ENCODE measurements around the gene ADCK1. TPM values are rescaled to one million over a fixed set of nuclear protein-coding genes. Genes with fewer than 3 reads are reported as not detected.

ADCK1 gene
- total and polyA plus RNA-seq, 9 of the 15 experiments (the other 6 are each of a cell fraction or from before 2014, with no cell fraction given) = 2.8 to 8.9 (median 4.3) TPM

- ChIA-PET CTCF (ENCODE audit: low intra/inter-chr PET ratio) (no interaction called here), POLR2A (interaction anchor here (0.7 to 1.5 kb wide), 4 partner anchors 11 to 194 kb away, joined by 3 to 5 read pairs (median 3); no protein-coding TSS in a partner anchor)
- no peaks in the 10 kb centered on the region for H3K9me1 ChIP-seq (ENCODE audit: control insufficient read depth, insufficient read depth, low read length)
- H3K36me3 ChIP-seq (ENCODE audit: control insufficient read depth, insufficient read depth, low read length) = peaks cover 5% of the 10 kb centered on the region; the same call in 2 of the 3 replicates
- no peak overlapping the region for H3K4me3 ChIP-seq
- in situ Hi-C loops (cut with MboI) (no loop called here), intact Hi-C loops (cut with micrococcal nuclease) (no loop called here)
- no peaks in the 10 kb centered on the region for H4K20me1 ChIP-seq (replicated peaks; ENCODE audit: control insufficient read depth, insufficient read depth, low read length)
- peak overlapping the region; percentile 80 for H2AFZ ChIP-seq (ENCODE audit: low read depth, low read length)
- peak; percentile 97 for FAIRE-seq
- H3K4me2 ChIP-seq (ENCODE audit: insufficient read depth, low read length) = peak overlapping the region; percentile 57
- H3K9ac ChIP-seq (ENCODE audit: insufficient read depth in 1 of 2, low read depth in 2 of 2, low read length in 2 of 2) = peak overlapping the region; percentile 6 to 30; a peak in 3 of 4 replicates
- H3K9me3 ChIP-seq (replicated peaks; ENCODE audit: control insufficient read depth, insufficient read depth, low read depth, low read length) = no peaks in the 10 kb centered on the region; the same call in 1 of the 2 replicates
- H3K27ac ChIP-seq (ENCODE audit: extremely low read depth, low read depth, low read length) = peak overlapping the region; percentile 74
- no TSS peak for BruUV-seq (replicated peaks)
- peak; percentile 33 to 88 (median 58) for DNase-seq (ENCODE audit: extremely low read depth in 1 of 4, low spot score in 3 of 4)
- ATAC-seq = peak; percentile 86
- no peaks in the 10 kb centered on the region for H3K79me2 ChIP-seq (ENCODE audit: control insufficient read depth, insufficient read depth, low read length)
- no peaks in the 10 kb centered on the region for H3K27me3 ChIP-seq (ENCODE audit: control insufficient read depth in 2 of 2, insufficient read depth in 2 of 2, low read length in 2 of 2)
- H3K4me1 ChIP-seq (replicated peaks in 1 of 2; ENCODE audit: control insufficient read depth in 2 of 2, insufficient read depth in 2 of 2, low read length in 2 of 2) = peaks cover 20 to 34% of the 10 kb centered on the region in 2 experiments; a peak in 4 of 5 replicates
- WGBS (ENCODE audit: insufficient coverage, low coverage, missing lambda C conversion rate) = 0% methylated on average over 15 of the region's 16 CpGs
- TF ChIP-seq ZNF316 (IDR thresholded peaks at IDR 0.05) (no peak), ZNF12 (CRISPR knock-in tag; IDR thresholded peaks at IDR 0.05) (no peak), TAF9B (IDR thresholded peaks at IDR 0.05; ENCODE audit: partially characterized antibody) (peak; percentile 62), ZNF695 (CRISPR knock-in tag; IDR thresholded peaks at IDR 0.05) (no peak), RNF219 (CRISPR knock-in tag; IDR thresholded peaks at IDR 0.05) (no peak), SMAD2 (IDR thresholded peaks at IDR 0.05; ENCODE audit: low read depth, low read length) (no peak), ZNF282 (CRISPR knock-in tag; IDR thresholded peaks at IDR 0.05) (no peak), ZBTB12 (CRISPR knock-in tag; IDR thresholded peaks at IDR 0.05) (no peak; the same call in 1 of the 2 replicates), MYBL2 (IDR thresholded peaks at IDR 0.05; ENCODE audit: low read depth) (no peak), MYBL2 (CRISPR knock-in tag; IDR thresholded peaks at IDR 0.05; ENCODE audit: borderline replicate concordance) (no peak), JUNB (CRISPR knock-in tag; conservative IDR thresholded peaks at IDR 0.05) (0 out of 2 replicates have a peak, but pooled peaks have one; percentile 10), ZFP91 (CRISPR knock-in tag; IDR thresholded peaks at IDR 0.05) (no peak), HMBOX1 (IDR thresholded peaks at IDR 0.05) (peak; percentile 71)
Measured at GRCh38 chr14:77825895-77826519, 26.1 kb downstream of the ADCK1 start.

Data from K562 (cell line).